IMR-90 (cell line): ENCODE results near the gene PCID2. TPM values are rescaled to one million over a fixed set of nuclear protein-coding genes. Genes with fewer than 3 reads are reported as not detected.

ENCODE experiments used
- ATAC-seq: fragments of 200-7000 bp; cut with Tn5 transposase; 2 replicates; pipeline ENCODE4 v1.9.1; 2020; ENCODE audit warnings: low read depth, mild to moderate bottlenecking, moderate library complexity
- BruUV-seq: library from RNA; stranded (reverse); fragments of 400-500 nt; replicated peaks from 2 replicates; lab custom pipeline; 2021; lab: Mats Ljungman, UMichigan
- CTCF ChIA-PET: fragments of 300-600 bp; formaldehyde crosslinking; extraction: SDS; loops from one replicate; lab custom pipeline; 2021; ENCODE audit warnings: antibody characterized with exemption; lab: Yijun Ruan, JAX
- POLR2A ChIA-PET: fragments of 300-600 bp; sonication (Branson Sonifier 250); formaldehyde crosslinking; loops from one replicate; lab custom pipeline; 2022; ENCODE audit warnings: antibody characterized with exemption; ENCODE audit not compliant: unreplicated experiment; lab: Charles Lee
- DNase-seq: peaks from one replicate; pipeline ENCODE4 v3.0.0; 2013
- H2AFZ ChIP-seq: replicated peaks from 2 replicates; pipeline ENCODE3; 2013; ENCODE audit warnings: low read length, mild to moderate bottlenecking; ENCODE audit not compliant: poor library complexity
- H2AK5ac ChIP-seq: 2 replicates; pipeline ENCODE4 v1.6.1; 2013; ENCODE audit warnings: low read depth, low read length, inconsistent platforms
- H2AK9ac ChIP-seq: replicated peaks from 2 replicates; pipeline ENCODE3; 2013; ENCODE audit warnings: mild to moderate bottlenecking, low read depth, low read length, moderate library complexity; ENCODE audit not compliant: poor library complexity
- H2BK120ac ChIP-seq: 2 replicates; pipeline ENCODE4 v1.6.1; 2013; ENCODE audit warnings: low read depth, low read length, inconsistent platforms
- H2BK15ac ChIP-seq: 3 replicates; pipeline ENCODE4 v1.6.1; 2013; ENCODE audit warnings: low read depth, low read length, inconsistent platforms
- H2BK20ac ChIP-seq: 2 replicates; pipeline ENCODE4 v1.6.1; 2013; ENCODE audit warnings: low read depth, mild to moderate bottlenecking, inconsistent platforms, low read length, moderate library complexity
- H2BK5ac ChIP-seq: 2 replicates; pipeline ENCODE4 v1.6.1; 2013; ENCODE audit warnings: mild to moderate bottlenecking, low read depth, low read length, inconsistent platforms; ENCODE audit not compliant: poor library complexity, severe bottlenecking
- H3K14ac ChIP-seq: replicated peaks from 2 replicates; pipeline ENCODE4 v1.6.1; 2013; ENCODE audit warnings: low read depth, low read length, inconsistent platforms
- H3K18ac ChIP-seq: 2 replicates; pipeline ENCODE4 v1.6.1; 2013; ENCODE audit warnings: low read depth, low read length, control low read depth
- H3K23ac ChIP-seq: 2 replicates; pipeline ENCODE4 v1.6.1; 2013; ENCODE audit warnings: low read depth, low read length, inconsistent platforms
- H3K27ac ChIP-seq: 2 replicates; pipeline ENCODE4 v1.5.1; 2013; ENCODE audit warnings: mild to moderate bottlenecking, control low read depth, low read length; ENCODE audit not compliant: insufficient read depth
- H3K27me3 ChIP-seq: 2 replicates; pipeline ENCODE4 v1.6.1; 2013; ENCODE audit warnings: low read length; ENCODE audit not compliant: control insufficient read depth, insufficient read depth
- H3K36me3 ChIP-seq: 2 replicates; pipeline ENCODE4 v1.6.1; 2013; ENCODE audit warnings: low read length, mixed read lengths; ENCODE audit not compliant: control insufficient read depth, insufficient read depth
- H3K4ac ChIP-seq: 2 replicates; pipeline ENCODE4 v1.6.1; 2013; ENCODE audit warnings: low read depth, low read length, inconsistent platforms
- H3K4me1 ChIP-seq: 2 replicates; pipeline ENCODE4 v1.6.1; 2013; ENCODE audit warnings: low read length, mixed read lengths; ENCODE audit not compliant: control insufficient read depth, insufficient read depth
- H3K4me2 ChIP-seq: 2 replicates; pipeline ENCODE4 v1.6.1; 2013; ENCODE audit warnings: low read depth, mild to moderate bottlenecking, control low read depth, low read length, moderate library complexity
- H3K4me3 ChIP-seq: 2 replicates; pipeline ENCODE4 v1.5.1; 2013; ENCODE audit warnings: low read depth, mild to moderate bottlenecking, control low read depth, low read length, moderate library complexity; ENCODE audit not compliant: insufficient read depth
- H3K56ac ChIP-seq: 2 replicates; pipeline ENCODE4 v1.6.1; 2013; ENCODE audit warnings: low read length, inconsistent platforms; ENCODE audit not compliant: insufficient read depth; ENCODE audit errors: extremely low read depth
- H3K79me1 ChIP-seq, 2 experiments: 2 replicates each; pipeline ENCODE4 v1.6.1; 2013; ENCODE audit warnings: low read length in 2 of 2, inconsistent platforms in 1 of 2, low read depth in 1 of 2
- H3K9ac ChIP-seq: 2 replicates; pipeline ENCODE4 v1.6.1; 2013; ENCODE audit warnings: low read depth, low read length, control low read depth
- H3K9me1 ChIP-seq: 2 replicates; pipeline ENCODE4 v1.6.1; 2013; ENCODE audit warnings: low read length, inconsistent platforms; ENCODE audit not compliant: insufficient read depth
- H3K9me3 ChIP-seq: 2 replicates; pipeline ENCODE4 v1.6.1; 2013; ENCODE audit warnings: low read length; ENCODE audit not compliant: control insufficient read depth, insufficient read depth
- H4K20me1 ChIP-seq: 2 replicates; pipeline ENCODE4 v1.6.1; 2013; ENCODE audit warnings: low read length, inconsistent platforms; ENCODE audit not compliant: insufficient read depth
- H4K5ac ChIP-seq: 2 replicates; pipeline ENCODE4 v1.6.1; 2013; ENCODE audit warnings: mild to moderate bottlenecking, low read depth, low read length, control low read depth
- H4K8ac ChIP-seq, 2 experiments: 2 replicates each; pipeline ENCODE4 v1.6.1; 2013; ENCODE audit warnings: low read depth in 2 of 2, low read length in 2 of 2, control low read depth in 1 of 2, inconsistent platforms in 1 of 2
- H4K91ac ChIP-seq: 2 replicates; pipeline ENCODE4 v1.6.1; 2013; ENCODE audit warnings: low read depth, low read length, inconsistent platforms; ENCODE audit not compliant: insufficient read depth
- BHLHE40 ChIP-seq: fragments of 150-350 bp; IDR thresholded peaks from 2 replicates; pipeline ENCODE4 v1.6.1; 2016; ENCODE audit warnings: mild to moderate bottlenecking, low read depth, low read length
- CEBPB ChIP-seq: IDR thresholded peaks from 2 replicates; pipeline ENCODE4 v1.6.1; 2012; ENCODE audit warnings: low read depth, low read length, improper control_type of control experiment
- CHD1 ChIP-seq: IDR thresholded peaks from 2 replicates; pipeline ENCODE4 v1.6.1; 2012; ENCODE audit warnings: low read depth, low read length, improper control_type of control experiment
- FOS ChIP-seq: fragments of 150-350 bp; IDR thresholded peaks from 2 replicates; pipeline ENCODE4 v1.6.1; 2016; ENCODE audit warnings: low read depth, low read length
- MAFK ChIP-seq: IDR thresholded peaks from 2 replicates; pipeline ENCODE4 v1.6.1; 2012; ENCODE audit warnings: low read depth, low read length, improper control_type of control experiment
- MXI1 ChIP-seq: IDR thresholded peaks from 2 replicates; pipeline ENCODE4 v1.6.1; 2012; ENCODE audit warnings: low read depth, mild to moderate bottlenecking, low read length, moderate library complexity, borderline replicate concordance
- NFE2L2 ChIP-seq: fragments of 150-350 bp; IDR thresholded peaks from 2 replicates; pipeline ENCODE4 v1.6.1; 2016; ENCODE audit warnings: low read depth, mild to moderate bottlenecking, low read length
- WGBS, 2 experiments: methylation state at CpG; one replicate each; pipeline versions ENCODE4 v1.1.5 to v1.1.7; 2013; ENCODE audit warnings: missing lambda C conversion rate in 2 of 2; ENCODE audit not compliant: insufficient read length in 1 of 2; ENCODE audit errors: extremely low coverage in 2 of 2; 5-methylcytosine and 5-hydroxymethylcytosine counted together
- dilution Hi-C: fragments of 300-500 bp; cut with HindIII; formaldehyde crosslinking; loops from one replicate; pipeline ENCODE4 v1.14.3; 2018; ENCODE audit warnings: low sequenced_read_pairs; ENCODE audit not compliant: unreplicated experiment
- in situ Hi-C: fragments of 300-500 bp; cut with MboI; formaldehyde crosslinking; loops from 3 replicates; pipeline ENCODE4 v1.14.3; 2019; ENCODE audit warnings: low sequenced_read_pairs, inconsistent platforms, mixed read lengths
- intact Hi-C: fragments of 100-400 bp; cut with micrococcal nuclease; formaldehyde crosslinking; loops from 2 replicates; pipeline ENCODE4 v1.10.0; 2022
- polyA plus RNA-seq, 3 experiments: library from polyadenylated mRNA; depleted of rRNA; stranded (reverse); fragments of >200 nt; gene quantifications; 2 replicates each; pipeline ENCODE4 v1.2.3, GENCODE V29; 2012; ENCODE audit warnings: low replicate concordance in 1 of 3
- total RNA-seq: library from RNA; depleted of rRNA; stranded (reverse); fragments of >200 nt; gene quantifications from 2 replicates; pipeline ENCODE4 v1.2.3, GENCODE V29; 2012

The PCID2 gene
- total and polyA plus RNA-seq, 2 of the 4 experiments (the other 2 are of a cell fraction) = 83.5 to 90.9 TPM

GRCh38 chr13:113216254-113217048, 8.0 kb upstream of the PCID2 start:
- CTCF ChIA-PET = no interaction called here
- Histone ChIP-seq H4K8ac (peak overlapping the region in 1 of 2 experiments; percentile 17; a peak in 1 of 4 replicates), H3K4me1 (peaks cover 30% of the 10 kb centered on the region), H3K9me3 (no peaks in the 10 kb centered on the region), H4K20me1 (peaks cover 90% of the 10 kb centered on the region), H3K4ac (peak overlapping the region; percentile 8; the same call in 1 of the 2 replicates), H4K91ac (no peak overlapping the region), H3K27ac (peak overlapping the region; percentile 0; the same call in 1 of the 2 replicates), H4K5ac (no peak overlapping the region), H3K4me3 (no peak overlapping the region), H2AFZ (no peak overlapping the region), H3K4me2 (peak overlapping the region; percentile 83), H3K9ac (no peak overlapping the region; the same call in 1 of the 2 replicates), H3K18ac (no peak overlapping the region), H3K9me1 (peaks cover 43% of the 10 kb centered on the region), H2AK9ac (peak overlapping the region; percentile 44), H3K56ac (no peak overlapping the region; the same call in 1 of the 2 replicates), H3K23ac (peak overlapping the region; percentile 47; the same call in 1 of the 2 replicates), H2BK120ac (no peak overlapping the region), H3K27me3 (no peaks in the 10 kb centered on the region), H3K36me3 (peaks cover 25% of the 10 kb centered on the region), H2AK5ac (peak overlapping the region; percentile 35), H2BK5ac (peak overlapping the region; percentile 48), H3K14ac (peak overlapping the region; percentile 1; the same call in 1 of the 2 replicates), H3K79me1 (peaks cover 17 to 65% of the 10 kb centered on the region in 2 experiments), H2BK20ac (no peak overlapping the region), H2BK15ac (no peak overlapping the region)
- dilution Hi-C loops (no loop called here), intact Hi-C loops (loop anchor here (2.0 to 5.0 kb wide), 2 partner anchors 38 to 179 kb away; no protein-coding TSS in a partner anchor), in situ Hi-C loops (no loop called here)
- TF ChIP-seq MAFK (peak; percentile 87), CHD1 (no peak), NFE2L2 (peak; percentile 65; the same call in 1 of the 2 replicates), CEBPB (no peak), BHLHE40 (no peak), MXI1 (peak; percentile 87), FOS (peak; percentile 23; the same call in 1 of the 2 replicates)
- POLR2A ChIA-PET = no interaction called here
- WGBS, 2 experiments = 7% methylated on average over 2 of the region's 7 CpGs; no CpG with 5 or more reads in 1 of the 2 experiments
- BruUV-seq = no TSS peak
- ATAC-seq = peak; percentile 74
- peak; percentile 74 for DNase-seq
